ENCODE measurements around the gene HLCS.

DNA sequence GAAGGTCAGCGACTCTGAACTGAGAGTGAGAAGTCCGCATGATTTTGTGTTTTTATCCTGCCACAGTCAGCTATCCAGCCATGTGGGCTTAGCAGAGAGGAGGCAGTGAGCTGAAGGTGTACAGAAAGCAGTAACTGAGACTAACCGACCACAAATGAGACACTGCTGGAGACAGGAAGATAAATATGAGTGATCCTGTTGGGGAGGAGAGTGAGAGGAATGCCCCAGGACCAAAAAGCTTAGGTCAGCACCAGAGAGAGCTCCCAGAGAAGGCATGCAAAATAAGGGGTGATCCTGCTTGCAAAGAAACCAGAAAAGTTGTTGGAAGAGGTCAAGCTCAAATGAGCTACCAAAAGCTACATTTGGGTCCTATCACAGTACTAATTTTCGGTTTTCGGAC, 63.7 kb downstream of the HLCS start:
- TF ChIP-seq POLR2A (IDR thresholded peaks at IDR 0.05) (no peak), CTCF (IDR thresholded peaks at IDR 0.05) (no peak)
